Gastroesophageal sphincter (tissue), 4 donors: ENCODE measurements around the gene AP1S1. TPM values are rescaled to one million over a fixed set of nuclear protein-coding genes. Genes with fewer than 3 reads are reported as not detected.
"Not testable (repeated sequence)": the region's sequence is repeated elsewhere in the genome, so short reads cannot be mapped to it uniquely, and the experiment has no call there.

Source experiments
- ATAC-seq: fragments of 150-250 bp; one replicate; pipeline ENCODE4 v1.9.1; 2016; ENCODE audit warnings: mild to moderate bottlenecking, moderate library complexity
- H3K27ac ChIP-seq, 4 donors: fragments of 200-600 bp; sonication (generic) in 3 of 4; 1 replicate in 3 of 4; 2 replicates in 1 of 4; pipeline ENCODE4 v1.5.1; 2016 to 2019
- H3K27me3 ChIP-seq: fragments of 200-600 bp; sonication (generic); one replicate; pipeline ENCODE4 v1.5.1; 2019
- H3K36me3 ChIP-seq, 2 donors: fragments of 200-600 bp; sonication (generic); one replicate each; pipeline ENCODE4 v1.5.1; 2019; ENCODE audit warnings: control low read depth in 1 of 2
- H3K4me1 ChIP-seq, 3 donors: fragments of 200-600 bp; sonication (generic); 1 replicate in 2 of 3; 2 replicates in 1 of 3; pipeline ENCODE4 v1.5.1; 2016 to 2019; ENCODE audit warnings: control low read depth in 2 of 3
- H3K4me3 ChIP-seq, 2 donors: fragments of 200-600 bp; sonication (generic); one replicate each; pipeline ENCODE4 v1.5.1; 2019; ENCODE audit warnings: mild to moderate bottlenecking in 1 of 2, moderate library complexity in 1 of 2
- H3K9me3 ChIP-seq, 3 donors: fragments of 200-600 bp; sonication (generic); one replicate each; pipeline ENCODE4 v1.5.1; 2017 to 2019; ENCODE audit warnings: control low read depth in 2 of 3
- CTCF ChIP-seq, 4 experiments: fragments of 200-600 bp in 2 of 4; fragments of 450-650 bp in 2 of 4; sonication (generic) in 1 of 4; IDR thresholded peaks; one replicate each; pipeline ENCODE4 v1.5.1; 2017 to 2019; ENCODE audit warnings: antibody characterized with exemption in 4 of 4, mild to moderate bottlenecking in 2 of 4, moderate library complexity in 2 of 4
- EP300 ChIP-seq: sonication (generic); formaldehyde crosslinking; IDR thresholded peaks from one replicate; pipeline ENCODE4 v1.6.1; 2017; ENCODE audit warnings: antibody characterized with exemption, mild to moderate bottlenecking
- POLR2A ChIP-seq, 2 donors: fragments of 450-650 bp; IDR thresholded peaks; one replicate each; pipeline ENCODE4 v1.6.1; 2017; ENCODE audit warnings: antibody characterized with exemption in 2 of 2, mild to moderate bottlenecking in 2 of 2, moderate library complexity in 1 of 2
- POLR2AphosphoS5 ChIP-seq: sonication (generic); formaldehyde crosslinking; IDR thresholded peaks from one replicate; pipeline ENCODE4 v1.6.1; 2017; ENCODE audit warnings: antibody characterized with exemption
- WGBS, 2 donors: methylation state at CpG; one replicate each; pipeline ENCODE4 v1.1.5; 2018; ENCODE audit warnings: low coverage in 1 of 2; 5-methylcytosine and 5-hydroxymethylcytosine counted together
- total RNA-seq, 4 donors: library from RNA; depleted of rRNA; stranded (reverse); fragments of >200 nt; gene quantifications; one replicate each; pipeline ENCODE4 v1.1.0, GENCODE V29; 2016

AP1S1 gene
- total RNA-seq, 4 donors from 2014 or later: 21.9 to 69.5 (median 34.3) TPM

- no peak for ATAC-seq
- H3K27ac ChIP-seq: peak overlapping the region in 3 of 4 donors; percentile 61 to 78 (median 70)
- no peaks in the 10 kb centered on the region for H3K27me3 ChIP-seq
- WGBS, 2 donors: 94% methylated on average over 2 of the region's 3 CpGs; no CpG with 5 or more reads in 1 of the 2 donors
- peak overlapping the region in 1 of 2 donors; percentile 37 for H3K4me3 ChIP-seq
- H3K36me3 ChIP-seq: peaks cover 0 to 4% of the 10 kb centered on the region in 2 donors
- peaks cover 0 to 39% (median 29%) of the 10 kb centered on the region in 3 donors for H3K4me1 ChIP-seq
- no peak for TF ChIP-seq POLR2A (IDR thresholded peaks at IDR 0.05)
- no peak for TF ChIP-seq EP300
- TF ChIP-seq CTCF (IDR thresholded peaks at IDR 0.05): no peak
- TF ChIP-seq POLR2AphosphoS5: no peak
- H3K9me3 ChIP-seq: no peaks in the 10 kb centered on the region
Measured at GRCh38 chr7:101127460-101128039, 26.7 kb upstream of the AP1S1 start.

DNA sequence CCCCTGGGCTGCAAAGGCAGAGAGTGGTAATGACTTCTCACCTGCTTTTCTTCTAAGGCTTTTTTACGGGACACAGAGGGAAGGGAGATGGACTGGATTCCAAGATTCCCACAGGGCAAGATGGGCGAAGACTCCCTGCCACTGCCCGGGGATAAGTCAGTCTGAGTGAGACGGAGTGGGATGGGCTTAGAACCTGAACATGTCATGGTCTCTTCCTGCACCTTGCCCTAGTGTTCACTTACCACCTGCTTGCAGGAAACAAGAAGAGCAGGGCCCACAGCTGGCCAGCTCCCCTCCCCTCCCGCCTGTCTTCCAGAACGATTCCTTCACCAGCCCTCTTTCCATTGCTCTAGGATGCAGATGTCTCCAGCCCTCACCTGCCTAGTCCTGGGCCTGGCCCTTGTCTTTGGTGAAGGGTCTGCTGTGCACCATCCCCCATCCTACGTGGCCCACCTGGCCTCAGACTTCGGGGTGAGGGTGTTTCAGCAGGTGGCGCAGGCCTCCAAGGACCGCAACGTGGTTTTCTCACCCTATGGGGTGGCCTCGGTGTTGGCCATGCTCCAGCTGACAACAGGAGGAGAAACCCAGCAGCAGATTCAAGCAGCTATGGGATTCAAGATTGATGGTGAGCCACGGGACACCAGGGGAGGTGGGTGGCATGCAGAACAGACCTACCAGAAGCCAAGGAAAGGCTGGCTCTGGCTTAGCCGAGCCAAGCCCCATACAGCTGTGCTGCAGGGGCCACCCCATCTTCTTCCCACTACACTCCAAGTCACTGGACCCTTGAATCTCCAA is 26.0 kb upstream of the AP1S1 start:
- Histone ChIP-seq H3K27ac (no peak overlapping the region), H3K27me3 (no peaks in the 10 kb centered on the region), H3K9me3 (no peaks in the 10 kb centered on the region), H3K4me3 (peak overlapping the region in 1 of 2 donors; percentile 37), H3K36me3 (peaks cover 0 to 4% of the 10 kb centered on the region in 2 donors), H3K4me1 (peaks cover 0 to 32% (median 25%) of the 10 kb centered on the region in 3 donors)
- TF ChIP-seq POLR2AphosphoS5 (no peak), POLR2A (IDR thresholded peaks at IDR 0.05) (no peak), EP300 (no peak), CTCF (IDR thresholded peaks at IDR 0.05) (no peak)
- WGBS, 2 donors: 81 to 82% methylated on average over 6 to 8 of the region's 14 CpGs
- no peak for ATAC-seq

- WGBS, 2 donors: 88 to 98% methylated on average over 1 to 3 of the region's 3 CpGs
- Histone ChIP-seq H3K9me3 (no peaks in the 10 kb centered on the region), H3K27ac (no peak overlapping the region), H3K27me3 (no peaks in the 10 kb centered on the region), H3K4me3 (no peak overlapping the region), H3K4me1 (peaks cover 0 to 29% (median 18%) of the 10 kb centered on the region in 3 donors), H3K36me3 (peaks cover 0 to 4% of the 10 kb centered on the region in 2 donors)
- ATAC-seq: no peak
- TF ChIP-seq CTCF (IDR thresholded peaks at IDR 0.05) (no peak), POLR2A (IDR thresholded peaks at IDR 0.05) (no peak), POLR2AphosphoS5 (no peak), EP300 (no peak)
Measured at GRCh38 chr7:101129603-101130117, 24.6 kb upstream of the AP1S1 start.

- H3K4me1 ChIP-seq, H3K27me3 ChIP-seq, ATAC-seq, H3K36me3 ChIP-seq, H3K9me3 ChIP-seq, H3K27ac ChIP-seq, H3K4me3 ChIP-seq: not testable (repeated sequence)
- WGBS, 2 donors: 86 to 87% methylated on average over 11 to 15 of the region's 18 CpGs
Measured at GRCh38 chr7:101132626-101133600, 21.4 kb upstream of the AP1S1 start.
